ENCODE results near the gene TRAPPC11. TPM values are rescaled to one million over a fixed set of nuclear protein-coding genes. Genes with fewer than 3 reads are reported as not detected.

Gene TRAPPC11
- total and polyA plus RNA-seq, 2 experiments from 2014 or later = 15.0 to 42.7 TPM

- DNase-seq (ENCODE audit: low spot score) = no peak
- H3K36me3 Mint-ChIP-seq (ENCODE audit: low read depth) = peaks cover 33% of the 10 kb centered on the region
- H3K9me3 Mint-ChIP-seq = no peaks in the 10 kb centered on the region
- H3K27me3 ChIP-seq (ENCODE audit: insufficient read depth) = no peaks in the 10 kb centered on the region
- no peaks in the 10 kb centered on the region for H3K4me1 Mint-ChIP-seq
- H3K79me2 ChIP-seq (replicated peaks; ENCODE audit: insufficient read depth) = no peaks in the 10 kb centered on the region
- no peak overlapping the region for H3K27ac ChIP-seq (ENCODE audit: low read depth)
- H3K9me2 ChIP-seq (ENCODE audit: insufficient read depth) = no peaks in the 10 kb centered on the region
- no peaks in the 10 kb centered on the region for H3K27me3 Mint-ChIP-seq (ENCODE audit: insufficient read depth, low read depth, poor library complexity)
- no peaks in the 10 kb centered on the region for H3F3A ChIP-seq (replicated peaks; ENCODE audit: low read depth)
- H3K4me3 ChIP-seq = no peak overlapping the region
- H4K20me1 ChIP-seq (replicated peaks; ENCODE audit: insufficient read depth) = peaks cover 5% of the 10 kb centered on the region; the same call in 1 of the 2 replicates
- no peak overlapping the region for H3K4me2 ChIP-seq
- H3K4me3 Mint-ChIP-seq = no peak overlapping the region
- TF ChIP-seq ZNF331 (CRISPR knock-in tag; IDR thresholded peaks at IDR 0.05; ENCODE audit: low read depth) (no peak), STAT1 (IDR thresholded peaks at IDR 0.05; ENCODE audit: unreplicated experiment) (no peak), EZH2 (IDR thresholded peaks at IDR 0.05; ENCODE audit: low read depth, unreplicated experiment) (no peak), EZH2phosphoT487 (IDR thresholded peaks at IDR 0.05; ENCODE audit: unreplicated experiment) (no peak), JUNB (IDR thresholded peaks at IDR 0.05; ENCODE audit: unreplicated experiment) (no peak), POLR2AphosphoS5 (IDR thresholded peaks at IDR 0.05; ENCODE audit: low read depth) (no peak), CTCF (conservative IDR thresholded peaks at IDR 0.05; ENCODE audit: low read depth in 2 of 2) (no peak), ETS1 (IDR thresholded peaks at IDR 0.05) (no peak), ZNF462 (CRISPR knock-in tag; IDR thresholded peaks at IDR 0.05) (no peak), REST (IDR thresholded peaks at IDR 0.05; ENCODE audit: unreplicated experiment) (no peak), NANOG (IDR thresholded peaks at IDR 0.05; ENCODE audit: borderline replicate concordance) (no peak), ZNF114 (CRISPR knock-in tag; IDR thresholded peaks at IDR 0.05) (no peak)
- H3K36me3 ChIP-seq (ENCODE audit: insufficient read depth) = peaks cover 37% of the 10 kb centered on the region
- no peak overlapping the region for H3K27ac Mint-ChIP-seq
- H2AFZ ChIP-seq = no peak overlapping the region
- ATAC-seq = no peak
- no peaks in the 10 kb centered on the region for H3K4me1 ChIP-seq (ENCODE audit: insufficient read depth)
Observed at GRCh38 chr4:183688216-183688615, 29.1 kb downstream of the TRAPPC11 start.

Measured in GM23338 (cell line).